ES-I3 (cell line): ENCODE data around the gene PAFAH2.
"Not testable (repeated sequence)": the region's sequence is repeated elsewhere in the genome, so short reads cannot be mapped to it uniquely, and the experiment has no call there.

Source experiments
- H3K36me3 ChIP-seq: 2 replicates; pipeline ENCODE4 v1.6.1; 2013; ENCODE audit warnings: mild to moderate bottlenecking, low read length, control low read depth, moderate library complexity; ENCODE audit not compliant: insufficient read depth
- H3K4me1 ChIP-seq: 2 replicates; pipeline ENCODE4 v1.6.1; 2013; ENCODE audit warnings: mild to moderate bottlenecking, control low read depth, low read length; ENCODE audit not compliant: insufficient read depth
- H3K9ac ChIP-seq: 2 replicates; pipeline ENCODE4 v1.6.1; 2013; ENCODE audit warnings: low read depth, mild to moderate bottlenecking, low read length, moderate library complexity
- H3K9me3 ChIP-seq: 2 replicates; pipeline ENCODE4 v1.6.1; 2013; ENCODE audit warnings: mild to moderate bottlenecking, low read length, moderate library complexity; ENCODE audit not compliant: control insufficient read depth, insufficient read depth

The PAFAH2 gene

DNA sequence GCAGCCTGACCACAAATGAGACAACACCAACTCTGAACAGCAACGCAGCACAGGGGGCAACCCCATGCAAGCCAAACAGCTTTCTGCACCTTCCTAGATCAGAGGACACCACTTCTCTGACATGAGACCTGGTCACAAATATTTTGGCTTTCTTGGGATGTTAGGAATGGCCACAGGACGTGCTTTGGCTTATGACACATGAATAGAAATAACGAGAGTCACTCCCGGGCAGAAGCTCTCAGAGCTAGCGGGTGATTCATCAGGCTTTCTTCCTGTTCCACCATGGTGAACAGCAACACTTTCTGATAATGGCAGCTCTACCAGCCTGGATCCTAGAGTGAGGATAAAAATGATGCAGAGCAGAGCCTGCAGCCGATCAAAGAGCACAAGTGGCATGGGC is 39.4 kb downstream of the PAFAH2 start:
- Histone ChIP-seq H3K4me1 (peaks cover 7% of the 10 kb centered on the region; the same call in 1 of the 2 replicates), H3K36me3 (peaks cover 14% of the 10 kb centered on the region; the same call in 1 of the 2 replicates), H3K9ac (no peak overlapping the region), H3K9me3 (no peaks in the 10 kb centered on the region)

DNA sequence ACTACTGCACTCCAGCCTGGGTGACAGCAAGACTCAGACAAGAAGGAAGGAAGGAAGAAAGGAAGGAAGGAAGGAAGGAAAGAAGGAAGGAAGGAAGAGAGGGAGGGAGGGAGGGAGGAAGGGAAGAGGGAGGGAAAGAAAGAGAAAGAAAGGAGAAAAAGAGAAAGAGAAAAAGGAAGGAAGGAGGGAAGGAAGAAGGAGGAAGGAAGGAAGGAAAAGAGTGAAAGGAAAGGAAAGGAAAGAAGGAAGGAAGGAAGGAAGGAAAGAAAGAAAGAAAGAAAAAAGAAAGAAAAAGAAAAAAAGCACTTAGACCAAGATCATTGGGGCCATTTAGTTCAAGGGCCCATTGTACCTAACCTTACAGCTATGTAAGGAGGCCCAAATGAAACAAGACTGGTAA is 42.3 kb downstream of the PAFAH2 start:
- Histone ChIP-seq H3K9ac (no peak overlapping the region), H3K4me1 (peaks cover 7% of the 10 kb centered on the region; the same call in 1 of the 2 replicates), H3K36me3 (0 out of 2 replicates have a peak, but pooled peaks cover 6% of the 10 kb centered on the region), H3K9me3 (no peaks in the 10 kb centered on the region)

DNA sequence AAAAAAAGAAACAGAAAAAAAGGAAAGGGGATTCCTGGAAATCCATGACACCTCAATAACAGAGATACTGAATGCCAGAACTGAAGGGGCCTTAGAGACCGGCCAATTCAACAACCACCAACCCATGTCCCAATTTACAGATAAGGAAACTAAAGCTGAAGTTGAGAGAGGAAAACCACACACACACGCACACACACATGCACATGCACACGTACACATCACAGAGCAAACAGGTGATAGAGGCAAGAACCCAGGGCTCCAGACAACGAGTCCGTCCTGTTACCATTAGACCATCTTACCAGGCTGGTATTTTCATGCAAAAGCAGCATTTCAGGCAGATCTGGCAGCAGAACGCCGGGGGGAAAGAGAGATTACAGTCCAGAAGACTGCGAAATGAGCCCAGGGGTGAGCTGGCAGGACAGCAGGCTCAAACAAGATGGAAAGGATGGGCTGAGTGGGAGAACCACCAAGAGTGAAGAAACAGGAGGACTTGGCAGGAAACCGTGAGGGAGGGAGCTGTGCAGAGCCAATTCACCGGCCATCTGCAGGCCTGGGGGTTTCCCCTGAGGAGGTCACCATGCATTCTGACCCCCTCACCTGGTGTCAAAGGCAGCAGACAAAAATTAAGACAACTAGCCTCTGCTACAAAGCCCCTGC is 43.5 kb downstream of the PAFAH2 start:
- H3K9ac ChIP-seq, result no peak overlapping the region
- H3K36me3 ChIP-seq, result no peaks in the 10 kb centered on the region

DNA sequence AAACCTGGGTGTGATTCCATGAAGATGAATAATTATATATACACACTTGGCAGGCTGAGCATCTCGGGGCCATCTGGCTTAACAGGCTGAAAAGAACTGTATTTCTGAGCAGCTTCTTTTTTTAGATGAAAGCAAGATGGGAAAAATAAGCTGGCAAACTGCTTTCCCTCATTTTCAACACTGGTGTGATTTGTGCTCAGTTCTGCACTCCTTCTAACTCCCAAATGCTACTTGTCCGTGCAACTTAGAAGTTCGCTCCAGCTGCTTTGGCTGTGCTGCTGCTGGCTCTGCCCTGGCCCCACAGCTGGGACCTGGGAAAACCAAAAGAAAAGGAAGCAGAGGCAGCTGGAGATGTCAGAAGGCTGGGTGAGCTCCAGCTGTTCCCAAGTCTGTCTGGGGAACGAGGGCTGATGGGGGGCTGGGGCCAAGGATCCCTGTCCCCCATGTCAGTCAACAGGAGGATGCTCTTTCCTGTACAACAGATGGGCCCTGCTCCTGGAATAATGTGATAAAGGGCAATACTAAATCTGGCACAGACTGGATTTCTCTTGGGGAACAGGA is 44.9 kb downstream of the PAFAH2 start:
- no peak overlapping the region for H3K9ac ChIP-seq
- no peaks in the 10 kb centered on the region for H3K9me3 ChIP-seq
- no peaks in the 10 kb centered on the region for H3K36me3 ChIP-seq
- peaks cover 7% of the 10 kb centered on the region; the same call in 1 of the 2 replicates for H3K4me1 ChIP-seq

More for the DNA sequence above, 43.5 kb downstream of the PAFAH2 start:
- H3K9me3 ChIP-seq, result no peaks in the 10 kb centered on the region
- H3K4me1 ChIP-seq, result peaks cover 7% of the 10 kb centered on the region; the same call in 1 of the 2 replicates

DNA sequence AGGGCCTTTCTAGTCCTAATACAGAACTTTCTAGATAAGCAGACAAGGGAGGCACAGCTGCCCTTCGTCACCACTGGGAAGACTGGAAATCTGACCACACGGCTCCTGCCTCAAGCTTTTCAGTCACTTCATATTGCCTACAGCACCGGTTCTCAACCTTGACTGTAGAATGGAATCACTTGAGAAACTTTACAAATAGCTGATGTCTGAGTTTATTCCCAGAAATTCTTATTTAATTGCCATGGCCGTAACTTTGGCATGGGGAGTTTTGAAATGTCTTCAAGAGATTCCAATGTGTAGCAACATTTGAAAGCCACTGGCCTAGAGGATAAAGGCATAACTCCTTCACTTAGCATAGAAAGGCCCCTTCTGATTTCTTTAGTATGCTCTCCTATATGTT is 49.2 kb downstream of the PAFAH2 start:
- no peak overlapping the region for H3K9ac ChIP-seq
- no peaks in the 10 kb centered on the region for H3K36me3 ChIP-seq
- no peaks in the 10 kb centered on the region for H3K4me1 ChIP-seq
- H3K9me3 ChIP-seq, result no peaks in the 10 kb centered on the region

DNA sequence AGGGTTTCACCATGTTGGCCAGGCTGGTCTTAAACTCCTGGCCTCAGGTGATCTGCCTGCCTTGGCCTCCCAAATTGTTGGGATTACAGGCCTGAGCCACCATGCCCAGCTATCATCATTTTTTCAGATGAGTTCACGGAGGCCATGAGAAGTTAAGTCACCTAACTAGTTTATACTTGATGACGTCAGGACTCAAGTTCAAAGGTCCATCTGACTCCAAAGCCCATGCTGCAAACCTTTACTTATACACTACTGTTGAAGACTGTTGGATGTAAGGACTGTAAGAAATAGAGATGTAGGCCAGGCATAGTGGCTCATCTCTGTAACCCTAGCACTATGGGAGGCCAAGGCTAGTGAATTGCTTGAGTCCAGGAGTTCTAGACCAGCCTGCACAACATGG is 50.8 kb downstream of the PAFAH2 start:
- Histone ChIP-seq H3K9ac (no peak overlapping the region), H3K36me3 (no peaks in the 10 kb centered on the region), H3K9me3 (no peaks in the 10 kb centered on the region), H3K4me1 (no peaks in the 10 kb centered on the region)

DNA sequence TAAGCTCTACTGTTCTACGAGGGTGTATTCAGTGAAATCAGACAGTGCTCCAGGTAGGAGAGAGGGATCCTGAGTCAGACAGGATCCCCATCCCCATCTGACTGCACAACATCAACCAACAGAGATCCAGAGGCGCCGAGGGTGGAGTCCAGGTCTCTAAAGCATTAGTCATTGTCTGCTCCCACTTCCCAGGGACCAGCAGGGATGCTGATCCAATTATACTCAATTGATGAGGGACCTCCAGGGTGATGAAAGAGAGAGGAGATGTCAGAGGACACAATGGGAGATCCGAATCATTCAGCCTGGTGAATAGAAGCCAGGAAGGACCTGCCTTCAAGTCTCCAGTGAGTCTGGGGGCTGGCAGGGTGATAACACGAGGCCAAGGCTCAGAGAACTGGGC is 52.1 kb downstream of the PAFAH2 start:
- H3K4me1 ChIP-seq, result no peaks in the 10 kb centered on the region
- no peaks in the 10 kb centered on the region for H3K36me3 ChIP-seq
- no peak overlapping the region for H3K9ac ChIP-seq
- no peaks in the 10 kb centered on the region for H3K9me3 ChIP-seq

DNA sequence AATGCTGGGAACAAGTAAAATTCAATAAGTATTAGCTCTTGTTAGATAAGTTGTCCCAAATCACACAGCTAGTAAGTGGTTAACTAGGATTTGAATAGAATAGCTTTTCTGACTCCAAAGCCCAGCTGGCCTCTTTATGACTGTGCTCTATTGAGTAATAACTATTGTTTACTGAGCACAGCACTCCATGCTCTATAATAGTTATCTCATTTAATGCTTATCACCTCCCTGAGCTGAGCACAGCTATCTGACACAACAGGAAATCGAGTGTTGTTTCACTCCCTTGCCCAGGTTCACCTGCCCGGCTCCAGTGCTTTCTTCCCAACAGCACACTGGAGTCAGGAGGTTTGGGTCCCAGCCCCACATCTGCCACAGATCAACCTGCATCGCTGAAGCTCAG is 52.9 kb downstream of the PAFAH2 start:
- no peaks in the 10 kb centered on the region for H3K9me3 ChIP-seq
- no peaks in the 10 kb centered on the region for H3K36me3 ChIP-seq
- H3K4me1 ChIP-seq, result no peaks in the 10 kb centered on the region
- no peak overlapping the region for H3K9ac ChIP-seq

DNA sequence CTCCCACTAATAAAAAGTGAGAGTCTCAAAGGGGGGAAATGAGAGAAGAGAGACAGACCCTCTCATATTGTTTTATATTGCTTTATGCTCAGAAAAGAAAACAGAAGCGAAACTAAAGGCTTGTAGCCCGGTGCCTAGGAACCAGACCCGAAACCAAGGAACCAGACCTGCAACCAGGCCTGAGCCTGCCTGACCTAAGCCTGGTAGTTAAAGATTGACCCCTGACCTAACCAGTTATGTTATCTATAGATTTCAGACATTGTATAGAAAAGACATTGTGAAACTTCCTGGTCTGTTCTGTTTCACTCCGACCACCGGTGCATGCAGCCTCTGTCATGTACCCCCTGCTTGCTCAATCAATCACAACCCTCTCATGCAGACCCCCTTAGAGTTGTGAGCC is 54.4 kb downstream of the PAFAH2 start:
- not testable (repeated sequence) for H3K4me1 ChIP-seq, H3K9ac ChIP-seq, H3K36me3 ChIP-seq, H3K9me3 ChIP-seq

DNA sequence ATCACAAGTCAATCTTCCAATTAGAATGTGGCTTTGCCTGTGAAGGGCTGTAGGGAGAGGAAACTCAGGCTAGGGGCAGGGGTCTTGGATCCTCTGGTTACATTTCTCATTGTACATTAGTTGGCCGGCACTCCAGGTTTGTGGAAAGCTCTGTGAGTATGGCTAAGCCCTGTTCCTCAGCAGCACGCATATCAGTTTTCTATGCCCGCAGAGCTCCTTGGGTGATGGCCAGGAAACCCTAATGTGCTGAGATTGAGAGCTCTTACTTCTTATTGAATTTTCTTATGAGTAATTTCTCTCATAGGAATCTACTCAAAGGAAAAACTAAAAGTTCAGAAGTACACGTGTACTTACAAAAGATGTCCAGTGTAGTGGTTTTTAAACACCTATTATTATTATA is 60.9 kb downstream of the PAFAH2 start:
- H3K9me3 ChIP-seq, result no peaks in the 10 kb centered on the region

DNA sequence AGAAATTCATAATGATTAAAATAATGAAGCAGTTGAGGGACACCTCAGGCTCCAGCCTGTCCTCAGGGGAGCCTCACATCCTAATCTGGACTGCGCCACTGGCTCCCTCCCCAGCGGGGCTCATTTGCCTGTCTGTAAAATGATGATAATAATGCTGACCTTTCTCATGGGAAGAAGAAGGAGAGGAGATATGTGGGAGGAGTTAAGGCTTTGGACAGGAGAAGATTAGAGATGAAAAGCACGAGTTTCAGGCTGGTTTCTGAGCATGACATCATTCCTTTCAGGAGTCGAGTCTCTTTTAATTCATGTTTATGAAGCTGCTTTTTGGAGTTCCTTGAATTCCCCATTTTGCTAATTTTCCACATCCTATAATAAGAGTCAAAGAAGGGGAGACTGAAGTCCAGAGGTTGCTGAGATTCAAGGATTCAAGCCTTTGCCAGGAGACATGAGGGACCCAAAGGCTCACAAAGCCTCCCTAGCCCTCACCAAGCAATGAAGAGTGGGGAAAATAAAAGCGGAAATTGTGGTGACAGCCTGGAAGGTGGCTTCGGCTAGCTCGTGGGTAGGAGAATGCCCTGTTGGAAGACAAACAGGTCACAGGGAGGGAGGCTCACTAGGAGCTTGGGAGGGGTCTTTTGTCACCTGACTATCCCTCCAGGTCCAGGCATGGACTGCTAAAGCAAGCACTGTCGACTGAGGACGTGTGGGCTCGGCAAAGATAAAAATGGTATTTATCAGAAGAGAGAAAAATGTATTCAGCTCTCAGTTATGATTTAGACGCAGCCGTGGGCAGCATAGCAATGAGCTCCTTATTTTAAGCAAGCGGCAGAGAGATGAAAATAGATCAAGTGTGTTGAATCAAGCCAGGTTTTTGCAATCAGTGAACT is 64.1 kb downstream of the PAFAH2 start:
- Histone ChIP-seq H3K4me1 (peaks cover 4% of the 10 kb centered on the region; the same call in 1 of the 2 replicates), H3K9me3 (no peaks in the 10 kb centered on the region), H3K9ac (no peak overlapping the region), H3K36me3 (no peaks in the 10 kb centered on the region)

More for the DNA sequence above, 60.9 kb downstream of the PAFAH2 start:
- Histone ChIP-seq H3K9ac (no peak overlapping the region), H3K4me1 (peaks cover 4% of the 10 kb centered on the region; the same call in 1 of the 2 replicates), H3K36me3 (no peaks in the 10 kb centered on the region)

DNA sequence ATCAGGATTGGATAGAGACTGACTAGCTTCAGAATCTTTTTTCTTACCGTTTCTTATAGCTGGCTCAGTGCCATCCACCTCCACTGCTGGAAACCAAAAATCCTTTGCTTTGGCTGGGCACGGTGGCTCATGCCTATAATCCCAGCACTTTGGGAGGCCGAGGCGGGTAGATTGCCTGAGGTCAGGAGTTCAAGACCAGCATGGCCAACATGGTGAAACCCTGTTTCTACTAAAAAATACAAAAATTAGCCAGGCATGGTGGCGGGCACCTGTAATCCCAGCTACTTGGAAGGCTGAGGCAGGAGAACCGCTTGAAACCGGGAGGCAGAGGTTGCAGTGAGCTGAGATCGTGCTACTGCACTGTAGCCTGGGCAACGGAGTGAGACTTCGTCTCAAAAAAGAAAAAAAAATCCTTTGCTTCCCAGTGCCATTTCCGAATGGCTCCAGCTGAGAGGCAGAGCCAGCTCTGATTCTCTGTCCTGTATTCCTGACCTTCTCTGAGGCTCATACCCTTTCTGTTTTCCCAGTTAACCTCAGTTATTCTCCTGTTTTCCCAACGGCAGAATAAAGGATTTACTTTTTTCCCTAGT is 65.0 kb downstream of the PAFAH2 start:
- not testable (repeated sequence) for H3K36me3 ChIP-seq, H3K9ac ChIP-seq, H3K4me1 ChIP-seq, H3K9me3 ChIP-seq

DNA sequence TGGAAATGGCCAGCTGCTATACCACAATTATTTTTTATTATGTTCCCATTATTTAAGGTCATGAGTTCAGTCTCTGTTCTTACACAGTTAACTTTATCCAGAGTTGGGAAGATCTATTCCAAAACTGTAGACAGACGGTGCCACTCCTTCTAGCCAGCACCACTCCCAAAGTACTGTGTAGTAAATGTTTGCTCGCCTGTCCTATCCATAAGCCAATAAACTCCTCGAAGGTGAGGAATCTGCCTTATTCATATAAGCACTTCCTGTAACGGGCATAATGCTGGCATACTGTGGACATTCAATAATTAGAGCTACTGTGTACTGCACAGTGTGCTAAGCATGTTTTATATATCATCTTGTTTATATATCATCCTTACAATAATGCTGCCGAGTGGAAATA is 65.5 kb downstream of the PAFAH2 start:
- Histone ChIP-seq H3K9me3 (no peaks in the 10 kb centered on the region), H3K36me3 (no peaks in the 10 kb centered on the region), H3K4me1 (peaks cover 9% of the 10 kb centered on the region), H3K9ac (no peak overlapping the region)

DNA sequence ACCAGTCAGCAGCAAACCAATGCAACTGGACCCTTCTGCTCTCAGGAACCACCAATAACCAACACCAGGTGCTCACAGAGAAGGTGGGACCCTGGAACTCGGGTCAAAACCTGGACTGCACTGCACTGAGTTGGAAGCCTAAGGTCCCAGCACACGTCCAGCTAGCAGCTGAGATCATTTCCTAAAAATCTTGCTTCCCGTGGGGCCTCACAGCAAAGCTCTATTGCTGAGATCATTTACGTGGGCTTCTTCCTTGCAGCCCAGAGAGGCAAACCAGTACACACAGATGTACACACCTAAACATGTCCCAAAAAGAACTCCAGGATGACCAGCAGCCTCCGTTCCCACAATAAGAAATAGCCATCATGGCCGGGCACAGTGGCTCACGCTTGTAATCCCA is 68.8 kb downstream of the PAFAH2 start:
- Histone ChIP-seq H3K4me1 (peaks cover 14% of the 10 kb centered on the region), H3K36me3 (no peaks in the 10 kb centered on the region), H3K9ac (no peak overlapping the region), H3K9me3 (no peaks in the 10 kb centered on the region)
